Endometrium (tissue), 2 donors: ENCODE data around the gene NME7.
A peak's percentile ranks its signal among the peaks of the same experiment; 100 is the strongest.
"Not testable (repeated sequence)": the region's sequence is repeated elsewhere in the genome, so short reads cannot be mapped to it uniquely, and the experiment has no call there.

Experiments used
- FAIRE-seq: peaks from 2 replicates; lab custom pipeline; 2012; peaks lifted over from hg19 to GRCh38; lab: Jason Lieb, UNC
- donor health status: control.
- donor health status: control.

Gene NME7

GRCh38 chr1:169217636-169218035 lies 150.0 kb downstream of the NME7 start:
- no peak for FAIRE-seq

GRCh38 chr1:169214598-169214997 lies 153.0 kb downstream of the NME7 start:
- FAIRE-seq: no peak

GRCh38 chr1:169212088-169212487 lies 155.5 kb downstream of the NME7 start:
- FAIRE-seq: peak; percentile 81

GRCh38 chr1:169207797-169208520 lies 159.6 kb downstream of the NME7 start:
- FAIRE-seq: no peak

GRCh38 chr1:169204157-169204556 lies 163.4 kb downstream of the NME7 start:
- no peak for FAIRE-seq

- FAIRE-seq: no peak
Observed at GRCh38 chr1:169202791-169203665, 164.6 kb downstream of the NME7 start.

- FAIRE-seq: no peak
Observed at GRCh38 chr1:169201084-169201619, 166.4 kb downstream of the NME7 start.

GRCh38 chr1:169200319-169200718 lies 167.3 kb downstream of the NME7 start:
- no peak for FAIRE-seq

- FAIRE-seq: no peak
Observed at GRCh38 chr1:169196581-169196980, 171.0 kb downstream of the NME7 start.

GRCh38 chr1:169196161-169196560 lies 171.4 kb downstream of the NME7 start:
- no peak for FAIRE-seq

- no peak for FAIRE-seq
Observed at GRCh38 chr1:169193191-169193850, 174.3 kb downstream of the NME7 start.

GRCh38 chr1:169186106-169186505 lies 181.5 kb downstream of the NME7 start:
- no peak for FAIRE-seq

GRCh38 chr1:169184812-169185211 lies 182.8 kb downstream of the NME7 start:
- FAIRE-seq: no peak

GRCh38 chr1:169180174-169180573 lies 187.4 kb downstream of the NME7 start:
- no peak for FAIRE-seq

- not testable (repeated sequence) for FAIRE-seq
Observed at GRCh38 chr1:169179431-169179830, 188.2 kb downstream of the NME7 start.

GRCh38 chr1:169175461-169175860 lies 192.1 kb downstream of the NME7 start:
- no peak for FAIRE-seq

- FAIRE-seq: no peak
Observed at GRCh38 chr1:169163059-169163458, 204.5 kb downstream of the NME7 start.

- no peak for FAIRE-seq
Observed at GRCh38 chr1:169161496-169162194, 206.0 kb downstream of the NME7 start.

GRCh38 chr1:169160845-169161495 lies 206.6 kb downstream of the NME7 start:
- no peak for FAIRE-seq

GRCh38 chr1:169156580-169156979 lies 211.0 kb downstream of the NME7 start:
- FAIRE-seq: no peak

- no peak for FAIRE-seq
Observed at GRCh38 chr1:169155675-169156074, 211.9 kb downstream of the NME7 start.
